Smooth muscle cell of the pulmonary artery (primary cell): Measurements from ENCODE around the gene NHS. TPM values are rescaled to one million over a fixed set of nuclear protein-coding genes. Genes with fewer than 3 reads are reported as not detected.

Experiments
- total RNA-seq: library from RNA; depleted of rRNA; stranded (reverse); fragments of >200 nt; gene quantifications from 2 replicates; pipeline ENCODE4 v1.2.3, GENCODE V29; 2014

NHS gene
- 4.4 and 5.1 TPM in 2 replicates for total RNA-seq

DNA sequence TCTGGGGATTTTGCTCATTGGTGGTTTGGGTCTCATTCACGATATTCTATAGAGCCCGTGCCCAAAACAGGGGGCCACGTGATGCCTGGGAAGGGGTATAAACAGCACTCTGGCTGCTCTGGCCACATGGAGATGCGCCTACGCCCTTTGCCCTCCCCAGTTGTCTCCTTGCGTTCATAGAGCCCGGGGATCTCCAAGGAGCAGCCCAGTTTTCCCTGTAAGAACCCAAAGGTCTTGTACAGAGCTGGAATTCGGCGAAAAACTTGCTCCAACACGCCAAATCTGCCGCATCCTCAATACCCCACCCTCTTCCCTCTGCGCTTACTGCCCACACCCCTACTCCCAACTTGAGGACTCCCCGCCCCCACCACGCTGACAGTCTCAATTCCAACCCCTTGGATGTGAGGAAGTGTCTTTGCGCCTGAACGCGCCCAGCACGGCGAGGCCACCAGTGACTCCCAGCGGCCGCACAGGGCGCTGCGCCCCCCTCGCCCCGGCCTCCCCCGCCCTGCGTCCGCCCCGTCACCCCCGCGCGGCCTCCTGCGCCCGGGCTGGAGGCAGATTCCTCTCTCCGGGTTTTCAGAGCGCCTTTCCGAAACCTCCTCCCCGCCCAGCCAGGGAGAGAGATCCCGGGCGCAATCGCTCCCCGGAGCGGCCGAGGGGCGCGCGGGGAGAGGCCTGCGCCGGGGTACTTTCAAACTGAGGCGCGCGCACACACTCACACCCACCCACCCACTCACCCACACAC, at the start of gene NHS:
Gene NHS (plus strand): TSS at position 582 of the 748 bp plus-strand sequence. CDS start 558 bp downstream, outside the sequence.

DNA sequence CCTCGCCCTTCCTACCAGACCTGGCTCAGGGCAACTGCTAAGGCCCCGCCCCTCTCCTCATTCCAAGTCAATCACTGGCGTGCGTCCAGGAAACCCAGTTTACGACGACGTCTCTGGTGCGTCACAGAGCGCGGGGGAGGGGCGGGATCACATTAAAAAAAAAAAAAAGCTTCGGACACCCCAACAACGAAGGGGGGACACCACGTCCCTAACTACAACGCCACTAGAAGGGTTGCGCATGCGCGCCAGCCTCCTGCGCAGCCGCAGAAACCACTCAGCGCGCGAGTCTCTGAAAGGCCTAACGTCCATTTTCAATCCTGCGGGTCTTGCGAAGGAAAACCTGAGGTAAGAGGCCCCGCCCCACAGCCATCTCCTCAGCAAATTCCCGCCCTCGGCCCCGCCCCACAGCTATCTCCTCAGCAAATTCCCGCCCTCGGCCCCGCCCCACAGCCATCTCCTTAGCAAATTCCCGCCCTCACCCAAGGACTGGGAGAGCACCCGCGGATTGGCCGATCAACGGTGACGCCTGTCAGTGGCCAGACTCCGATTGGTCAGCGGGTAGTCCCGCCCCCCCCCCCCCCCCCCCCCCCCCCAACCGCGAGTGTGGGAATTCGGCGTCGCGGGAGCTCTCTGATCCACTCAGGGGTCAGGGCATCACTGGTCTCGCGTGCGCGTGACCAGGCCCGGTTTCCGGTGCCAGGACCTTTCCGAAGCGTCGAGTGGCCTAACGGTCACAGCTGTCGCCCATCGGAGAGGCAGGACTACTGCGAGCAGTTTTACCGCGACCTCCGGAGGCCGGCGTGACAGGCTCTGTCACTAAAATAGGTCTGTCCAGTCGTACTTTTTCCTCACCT, 362.1 kb downstream of the NHS start, which contains the start of gene SCML1:
Gene SCML1 (plus strand): TSS at position 638 of the 854 bp plus-strand sequence. CDS start 6,694 bp downstream, outside the sequence.

